ENCODE results near the gene PAQR8. TPM values are rescaled to one million over a fixed set of nuclear protein-coding genes. Genes with fewer than 3 reads are reported as not detected.
"Not testable (repeated sequence)": the region's sequence is repeated elsewhere in the genome, so short reads cannot be mapped to it uniquely, and the experiment has no call there.

PAQR8 gene
- total and polyA plus RNA-seq, 2 experiments from 2014 or later, result 20.8 to 36.9 TPM

- H3K4me1 ChIP-seq (ENCODE audit: insufficient read depth), result no peaks in the 10 kb centered on the region
- DNase-seq (ENCODE audit: low spot score), result no peak
- TF ChIP-seq EZH2 (IDR thresholded peaks at IDR 0.05; ENCODE audit: borderline replicate concordance) (no peak), EZH2phosphoT487 (IDR thresholded peaks at IDR 0.05; ENCODE audit: low read depth, severe bottlenecking, unreplicated experiment) (no peak)
These were observed 64.7 kb downstream of the PAQR8 start for GRCh38 chr6:52426667-52427066.

GRCh38 chr6:52433294-52433693 is 71.3 kb downstream of the PAQR8 start:
- WGBS (ENCODE audit: low lambda C conversion rate, missing lambda C conversion rate), result 71% methylated on average over 4 of the region's 4 CpGs
- not testable (repeated sequence) for H4K20me1 ChIP-seq (ENCODE audit: insufficient read depth, poor library complexity, severe bottlenecking); H3K27ac ChIP-seq; DNase-seq (ENCODE audit: low spot score); H3K4me3 ChIP-seq; H3K27me3 ChIP-seq; H3K9me2 ChIP-seq (replicated peaks; ENCODE audit: insufficient read depth); H3K36me3 ChIP-seq (replicated peaks; ENCODE audit: insufficient read depth, low read depth); H2AFZ ChIP-seq; H3K9me3 ChIP-seq (ENCODE audit: low read depth); H3K4me2 ChIP-seq; H3K4me1 ChIP-seq (ENCODE audit: insufficient read depth); H3K79me2 ChIP-seq

More at GRCh38 chr6:52426667-52427066, 64.7 kb downstream of the PAQR8 start:
- Histone ChIP-seq H3K4me3 (no peak overlapping the region), H4K20me1 (ENCODE audit: insufficient read depth, poor library complexity, severe bottlenecking) (no peaks in the 10 kb centered on the region), H3K9me3 (ENCODE audit: low read depth) (no peaks in the 10 kb centered on the region), H3K9me2 (replicated peaks; ENCODE audit: insufficient read depth) (no peaks in the 10 kb centered on the region), H3K27me3 (no peaks in the 10 kb centered on the region), H3K4me2 (no peak overlapping the region), H2AFZ (no peak overlapping the region), H3K79me2 (peaks cover 3% of the 10 kb centered on the region), H3K36me3 (replicated peaks; ENCODE audit: insufficient read depth, low read depth) (no peaks in the 10 kb centered on the region), H3K27ac (no peak overlapping the region)

DNA sequence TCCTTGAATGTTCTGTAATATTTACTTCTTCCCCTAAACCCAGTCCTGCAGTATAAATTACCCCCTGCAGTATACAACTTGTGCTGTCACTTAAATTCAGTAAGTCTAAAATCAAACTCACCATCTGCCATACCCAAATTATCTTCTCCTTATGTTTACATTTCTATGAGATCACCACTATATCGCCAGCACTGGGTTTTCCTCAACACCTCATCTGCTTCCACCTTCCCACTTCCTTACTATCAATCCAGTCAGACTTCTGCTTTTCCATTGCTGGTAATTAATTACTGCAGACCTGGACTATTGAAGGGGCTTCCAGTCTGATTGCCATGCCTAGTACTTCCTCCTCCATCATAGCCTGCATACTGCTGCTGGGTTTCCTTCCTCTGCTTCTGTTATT is 73.4 kb downstream of the PAQR8 start:
- H3K4me2 ChIP-seq, result no peak overlapping the region
- no peaks in the 10 kb centered on the region for H3K9me2 ChIP-seq (replicated peaks; ENCODE audit: insufficient read depth)
- no peak overlapping the region for H2AFZ ChIP-seq
- DNase-seq (ENCODE audit: low spot score), result no peak
- H3K79me2 ChIP-seq, result no peaks in the 10 kb centered on the region
- no peaks in the 10 kb centered on the region for H3K9me3 ChIP-seq (ENCODE audit: low read depth)
- TF ChIP-seq EZH2 (IDR thresholded peaks at IDR 0.05; ENCODE audit: borderline replicate concordance), result no peak
- TF ChIP-seq EZH2phosphoT487 (IDR thresholded peaks at IDR 0.05; ENCODE audit: low read depth, severe bottlenecking, unreplicated experiment), result no peak
- TF ChIP-seq CTCF (IDR thresholded peaks at IDR 0.05; ENCODE audit: poor library complexity), result no peak
- H3K36me3 ChIP-seq (replicated peaks; ENCODE audit: insufficient read depth, low read depth), result no peaks in the 10 kb centered on the region
- H3K4me1 ChIP-seq (ENCODE audit: insufficient read depth), result no peaks in the 10 kb centered on the region
- 92% methylated on average over 1 of the region's 1 CpG for WGBS (ENCODE audit: low lambda C conversion rate, missing lambda C conversion rate)
- no peaks in the 10 kb centered on the region for H3K27me3 ChIP-seq
- no peak overlapping the region for H3K27ac ChIP-seq
- no peaks in the 10 kb centered on the region for H4K20me1 ChIP-seq (ENCODE audit: insufficient read depth, poor library complexity, severe bottlenecking)
- no peak overlapping the region for H3K4me3 ChIP-seq

- no peak overlapping the region for H3K27ac ChIP-seq
- H3K9me3 ChIP-seq (ENCODE audit: low read depth), result no peaks in the 10 kb centered on the region
- no peaks in the 10 kb centered on the region for H3K4me1 ChIP-seq (ENCODE audit: insufficient read depth)
- no peaks in the 10 kb centered on the region for H3K9me2 ChIP-seq (replicated peaks; ENCODE audit: insufficient read depth)
- TF ChIP-seq EZH2phosphoT487 (IDR thresholded peaks at IDR 0.05; ENCODE audit: low read depth, severe bottlenecking, unreplicated experiment), result no peak
- no peak for TF ChIP-seq CTCF (IDR thresholded peaks at IDR 0.05; ENCODE audit: poor library complexity)
- no peak for TF ChIP-seq EZH2 (IDR thresholded peaks at IDR 0.05; ENCODE audit: borderline replicate concordance)
- H3K79me2 ChIP-seq, result no peaks in the 10 kb centered on the region
- DNase-seq (ENCODE audit: low spot score), result no peak
- no peaks in the 10 kb centered on the region for H3K27me3 ChIP-seq
- no peak overlapping the region for H3K4me2 ChIP-seq
- H3K36me3 ChIP-seq (replicated peaks; ENCODE audit: insufficient read depth, low read depth), result no peaks in the 10 kb centered on the region
- no peaks in the 10 kb centered on the region for H4K20me1 ChIP-seq (ENCODE audit: insufficient read depth, poor library complexity, severe bottlenecking)
- 91% methylated on average over 2 of the region's 2 CpGs for WGBS (ENCODE audit: low lambda C conversion rate, missing lambda C conversion rate)
- no peak overlapping the region for H3K4me3 ChIP-seq
- H2AFZ ChIP-seq, result no peak overlapping the region
These were observed 77.0 kb downstream of the PAQR8 start for GRCh38 chr6:52438926-52439325.
